ENCODE measurements around the gene PRND.

DNA sequence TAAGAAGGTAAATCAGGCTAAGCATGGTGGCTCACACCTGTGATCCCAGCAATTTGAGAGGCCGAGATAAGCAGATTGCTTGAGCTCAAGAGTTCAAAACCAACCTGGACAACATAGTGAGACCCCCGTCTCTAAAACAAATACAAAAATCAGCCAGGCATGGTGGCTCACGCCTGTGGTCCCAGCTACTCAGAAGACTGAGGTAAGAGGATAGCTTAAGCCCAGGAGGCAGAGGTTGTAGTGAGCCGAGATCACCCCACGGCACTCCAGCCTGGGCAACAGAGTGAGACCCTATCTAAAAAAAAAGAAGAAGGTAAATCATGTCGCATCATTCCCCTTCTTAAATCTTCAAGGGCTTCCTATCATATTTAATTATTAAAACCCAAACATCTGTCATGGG lies 39.0 kb upstream of the PRND start:
- no peak for TF ChIP-seq POLR2A (IDR thresholded peaks at IDR 0.05)
- TF ChIP-seq, protein P1, sequence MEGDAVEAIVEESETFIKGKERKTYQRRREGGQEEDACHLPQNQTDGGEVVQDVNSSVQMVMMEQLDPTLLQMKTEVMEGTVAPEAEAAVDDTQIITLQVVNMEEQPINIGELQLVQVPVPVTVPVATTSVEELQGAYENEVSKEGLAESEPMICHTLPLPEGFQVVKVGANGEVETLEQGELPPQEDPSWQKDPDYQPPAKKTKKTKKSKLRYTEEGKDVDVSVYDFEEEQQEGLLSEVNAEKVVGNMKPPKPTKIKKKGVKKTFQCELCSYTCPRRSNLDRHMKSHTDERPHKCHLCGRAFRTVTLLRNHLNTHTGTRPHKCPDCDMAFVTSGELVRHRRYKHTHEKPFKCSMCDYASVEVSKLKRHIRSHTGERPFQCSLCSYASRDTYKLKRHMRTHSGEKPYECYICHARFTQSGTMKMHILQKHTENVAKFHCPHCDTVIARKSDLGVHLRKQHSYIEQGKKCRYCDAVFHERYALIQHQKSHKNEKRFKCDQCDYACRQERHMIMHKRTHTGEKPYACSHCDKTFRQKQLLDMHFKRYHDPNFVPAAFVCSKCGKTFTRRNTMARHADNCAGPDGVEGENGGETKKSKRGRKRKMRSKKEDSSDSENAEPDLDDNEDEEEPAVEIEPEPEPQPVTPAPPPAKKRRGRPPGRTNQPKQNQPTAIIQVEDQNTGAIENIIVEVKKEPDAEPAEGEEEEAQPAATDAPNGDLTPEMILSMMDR (IDR thresholded peaks at IDR 0.05), result no peak

Measured in tibial nerve (tissue), 3 donors.